GM10266 (cell line): ENCODE data around the gene LINC01488.

Experiments
- DNase-seq: peaks from one replicate; pipeline ENCODE4 v3.0.0; 2012; ENCODE audit errors: extremely low spot score
- TF ChIP-seq, protein P1 (sequence below): IDR thresholded peaks from 2 replicates; pipeline ENCODE4 v1.5.1; 2012; ENCODE audit warnings: mild to moderate bottlenecking, low read depth; ENCODE audit not compliant: control insufficient read depth, insufficient read depth; ENCODE audit errors: missing control alignments

The LINC01488 gene

DNA sequence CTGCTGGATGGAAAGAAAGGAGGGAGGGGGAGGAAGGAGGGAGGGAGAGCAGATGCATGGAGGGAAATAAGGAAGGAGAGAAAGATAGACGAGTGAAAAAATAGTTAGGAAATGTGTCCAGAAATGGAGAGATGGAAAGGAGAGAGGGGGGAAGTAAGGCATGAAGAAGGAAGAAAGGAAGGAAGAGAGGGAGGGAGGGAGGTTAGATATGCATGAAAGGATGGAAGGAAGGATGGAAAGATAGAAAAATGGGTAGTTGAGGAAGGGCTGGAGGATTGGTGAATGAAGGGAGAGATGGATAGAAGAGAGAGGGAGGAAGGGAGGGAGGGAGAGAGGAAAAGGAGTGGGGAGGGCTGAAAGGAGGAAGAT, 19.6 kb downstream of the LINC01488 start:
- DNase-seq: no peak
- TF ChIP-seq, protein P1, sequence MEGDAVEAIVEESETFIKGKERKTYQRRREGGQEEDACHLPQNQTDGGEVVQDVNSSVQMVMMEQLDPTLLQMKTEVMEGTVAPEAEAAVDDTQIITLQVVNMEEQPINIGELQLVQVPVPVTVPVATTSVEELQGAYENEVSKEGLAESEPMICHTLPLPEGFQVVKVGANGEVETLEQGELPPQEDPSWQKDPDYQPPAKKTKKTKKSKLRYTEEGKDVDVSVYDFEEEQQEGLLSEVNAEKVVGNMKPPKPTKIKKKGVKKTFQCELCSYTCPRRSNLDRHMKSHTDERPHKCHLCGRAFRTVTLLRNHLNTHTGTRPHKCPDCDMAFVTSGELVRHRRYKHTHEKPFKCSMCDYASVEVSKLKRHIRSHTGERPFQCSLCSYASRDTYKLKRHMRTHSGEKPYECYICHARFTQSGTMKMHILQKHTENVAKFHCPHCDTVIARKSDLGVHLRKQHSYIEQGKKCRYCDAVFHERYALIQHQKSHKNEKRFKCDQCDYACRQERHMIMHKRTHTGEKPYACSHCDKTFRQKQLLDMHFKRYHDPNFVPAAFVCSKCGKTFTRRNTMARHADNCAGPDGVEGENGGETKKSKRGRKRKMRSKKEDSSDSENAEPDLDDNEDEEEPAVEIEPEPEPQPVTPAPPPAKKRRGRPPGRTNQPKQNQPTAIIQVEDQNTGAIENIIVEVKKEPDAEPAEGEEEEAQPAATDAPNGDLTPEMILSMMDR: no peak

DNA sequence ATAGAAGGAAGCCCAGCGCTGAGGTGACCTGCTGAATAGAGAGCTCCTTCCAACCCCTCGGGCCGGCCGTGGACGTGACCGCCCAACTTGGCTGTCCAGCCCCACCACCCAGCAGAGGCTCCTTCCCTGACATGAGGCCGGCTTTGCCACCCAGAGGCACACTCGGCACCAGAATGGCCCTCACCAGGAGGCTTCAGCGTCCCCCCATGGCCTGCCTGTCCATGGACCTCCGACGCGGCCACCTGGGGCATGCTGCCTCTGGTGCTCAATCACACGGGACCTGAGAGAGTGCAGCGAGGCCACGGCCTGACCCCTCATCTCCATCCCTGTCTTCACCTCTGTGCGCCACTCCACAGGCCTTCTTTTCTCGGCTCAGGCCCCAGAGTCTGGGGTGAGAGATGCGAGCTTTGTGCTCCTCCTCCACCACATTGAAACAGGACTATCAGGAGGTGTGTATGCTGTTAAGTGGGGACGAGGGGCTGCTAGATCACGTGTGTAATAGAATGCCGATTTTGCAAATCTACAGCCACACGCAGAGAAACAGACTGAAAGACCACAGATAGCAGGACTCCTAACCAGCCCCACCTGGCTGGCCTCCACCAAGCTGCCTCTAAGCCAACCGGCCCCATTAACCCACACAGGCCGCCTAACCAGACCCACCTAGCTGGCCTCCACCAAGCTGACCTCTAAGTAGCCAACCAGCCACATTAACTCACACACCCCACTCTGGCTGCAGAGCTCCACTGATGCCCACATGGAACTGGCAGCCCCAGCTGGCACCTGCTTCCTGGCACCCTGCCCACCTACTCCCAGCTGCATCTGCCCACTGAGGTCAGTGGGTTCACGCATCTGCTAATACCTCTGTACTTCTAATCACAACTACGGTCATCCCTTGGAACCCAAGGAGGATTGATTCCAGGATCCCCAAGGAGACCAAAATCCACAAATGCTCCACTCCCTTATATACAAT, 20.7 kb downstream of the LINC01488 start:
- TF ChIP-seq, protein P1: no peak
- DNase-seq: no peak

DNA sequence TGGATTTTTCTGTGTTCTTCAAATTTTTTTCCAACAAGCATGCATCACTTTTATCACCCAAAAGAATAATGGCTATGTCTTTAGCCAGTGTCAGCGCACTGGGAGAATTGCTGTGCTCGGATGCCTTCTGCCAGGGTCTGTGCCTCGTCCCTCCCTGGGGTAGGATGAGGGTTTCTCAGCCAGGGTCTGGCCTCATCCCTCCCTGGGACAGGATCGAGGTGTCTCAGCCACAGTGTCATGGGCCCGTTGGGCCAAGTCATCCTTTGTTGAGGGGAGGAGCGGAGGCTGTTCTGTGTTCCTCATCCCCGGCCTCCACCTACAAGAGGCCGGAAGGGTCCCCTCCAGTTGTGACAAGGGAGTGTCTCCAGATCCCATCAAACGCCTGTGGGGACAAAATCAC, 22.7 kb downstream of the LINC01488 start:
- DNase-seq: no peak
- TF ChIP-seq, protein P1: no peak

DNA sequence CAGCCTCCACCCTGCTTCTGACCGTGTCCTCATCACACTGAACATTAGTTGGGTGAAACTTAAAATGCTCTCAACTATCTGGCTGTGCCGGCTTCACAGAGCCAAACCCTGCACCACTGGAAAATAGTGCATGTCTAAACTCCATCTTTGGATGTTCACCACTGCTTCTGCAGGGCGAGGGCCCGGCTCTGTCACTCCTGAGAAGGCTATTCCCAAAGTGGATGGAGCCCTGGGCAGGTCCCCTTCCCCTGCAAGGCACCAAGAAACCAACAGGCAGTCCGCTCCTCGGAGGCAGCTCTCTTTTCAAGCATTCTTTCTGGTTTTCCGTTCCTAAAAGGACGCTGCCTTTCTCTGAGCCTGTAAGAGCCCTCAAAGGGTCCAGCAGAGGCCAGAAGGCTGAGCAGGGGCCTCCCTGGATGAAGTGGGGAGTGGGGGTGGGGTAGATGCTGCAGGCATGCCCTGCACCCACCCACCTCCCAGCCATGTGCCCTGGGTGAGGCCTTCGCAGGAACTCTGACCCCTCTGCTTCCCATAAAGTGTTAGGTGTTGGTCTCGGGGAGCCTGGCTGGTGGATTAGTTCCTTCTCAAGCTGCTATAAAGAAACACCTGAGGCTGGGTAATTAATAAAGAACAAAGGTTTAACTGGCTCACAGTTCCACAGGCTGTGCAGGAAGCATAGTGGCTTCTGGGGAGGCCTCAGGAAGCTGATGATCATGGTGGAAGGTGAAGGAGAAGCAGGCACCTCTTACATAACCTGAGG, 23.3 kb downstream of the LINC01488 start:
- TF ChIP-seq, protein P1: no peak
- DNase-seq: no peak

DNA sequence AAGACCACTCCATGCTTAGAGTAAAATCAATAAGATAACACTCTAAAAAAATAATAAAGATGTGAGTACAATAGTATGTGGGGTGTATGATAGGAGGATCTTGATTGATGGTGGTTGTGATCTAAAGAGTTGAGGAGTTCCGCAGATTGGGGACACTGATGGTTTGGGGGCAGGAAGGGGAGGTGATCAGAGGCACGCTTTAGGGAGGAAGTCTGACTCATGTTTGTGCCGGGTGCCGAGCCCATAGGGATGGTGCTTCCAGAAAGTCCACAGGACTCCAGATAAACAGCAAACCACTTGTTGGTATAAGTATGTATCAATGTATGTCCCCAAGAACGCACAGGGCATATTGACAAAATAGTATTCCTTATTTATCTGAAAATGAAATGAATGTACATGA, 27.5 kb downstream of the LINC01488 start:
- TF ChIP-seq, protein P1: no peak
- DNase-seq: no peak

DNA sequence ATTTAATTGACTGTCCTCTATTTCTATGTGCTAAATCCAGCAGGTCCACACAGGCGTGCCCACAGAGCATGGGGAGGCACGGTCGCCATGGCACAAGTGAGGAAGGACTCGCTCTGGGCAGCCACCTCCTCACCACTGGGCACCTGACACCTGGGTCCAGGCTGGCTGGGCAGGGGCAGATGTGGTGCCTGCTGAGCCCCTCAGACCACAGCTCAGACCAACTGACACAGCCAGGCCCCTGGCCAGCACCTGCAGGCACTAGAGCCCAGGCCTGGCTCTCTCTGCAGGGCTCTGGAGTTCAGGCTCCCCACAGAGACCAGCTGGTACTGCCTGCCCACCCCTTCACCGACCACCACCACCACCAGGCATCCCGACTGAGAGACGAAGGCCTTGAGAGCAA, 27.9 kb downstream of the LINC01488 start:
- TF ChIP-seq, protein P1: no peak
- no peak for DNase-seq

DNA sequence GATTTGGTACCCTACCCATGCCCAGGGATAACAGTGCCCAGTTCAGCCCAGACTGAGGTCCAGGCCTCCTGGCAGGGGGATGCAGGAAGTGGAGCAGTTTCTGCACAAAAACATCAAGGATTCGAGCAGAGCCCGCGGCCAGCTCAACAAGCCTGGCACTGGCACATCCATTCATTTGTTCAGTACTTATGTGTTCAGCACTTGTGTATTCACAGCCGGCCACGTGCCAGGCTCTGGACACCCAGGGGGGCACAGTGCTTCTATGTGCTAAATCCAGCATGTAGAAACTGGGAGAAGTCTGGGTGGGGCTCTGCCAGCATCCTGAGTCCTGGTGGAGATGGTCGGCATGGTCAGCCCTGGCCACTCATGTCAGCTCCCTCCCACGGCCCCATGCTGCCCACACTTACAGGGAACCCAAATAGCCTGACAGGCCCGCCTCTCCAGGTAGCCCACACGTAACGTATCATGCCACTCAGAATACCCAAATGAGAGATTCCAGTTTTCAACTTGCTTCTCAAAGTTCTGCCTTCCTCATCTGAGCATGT, 28.5 kb downstream of the LINC01488 start:
- no peak for DNase-seq
- TF ChIP-seq, protein P1: no peak
